HEK293 (cell line): ENCODE measurements around the gene ZNF141.
A peak's percentile ranks its signal among the peaks of the same experiment; 100 is the strongest.

Experiments
- GFI1B ChIP-seq: fragments of 450-650 bp; formaldehyde crosslinking; IDR thresholded peaks from 2 replicates; pipeline ENCODE4 v1.5.1; 2016; ENCODE audit warnings: missing biosample characterization, missing genetic modification characterization
- HOXA7 ChIP-seq: sonication (generic); formaldehyde crosslinking; IDR thresholded peaks from 2 replicates; pipeline ENCODE4 v1.8.1; 2022; ENCODE audit warnings: missing genetic modification reagents, borderline replicate concordance
- REPIN1 ChIP-seq: fragments of 450-650 bp; formaldehyde crosslinking; IDR thresholded peaks from 2 replicates; pipeline ENCODE4 v1.5.1; 2017; ENCODE audit warnings: missing biosample characterization, missing genetic modification characterization, low read depth
- YY1 ChIP-seq: fragments of 450-650 bp; formaldehyde crosslinking; IDR thresholded peaks from 2 replicates; pipeline ENCODE4 v1.5.1; 2018; ENCODE audit warnings: missing biosample characterization, missing genetic modification characterization
- ZBTB17 ChIP-seq: fragments of 450-650 bp; formaldehyde crosslinking; IDR thresholded peaks from 2 replicates; pipeline ENCODE4 v1.5.1; 2016; ENCODE audit warnings: missing biosample characterization, missing genetic modification characterization
- ZNF239 ChIP-seq: fragments of 450-650 bp; formaldehyde crosslinking; IDR thresholded peaks from 2 replicates; pipeline ENCODE4 v1.5.1; 2016; ENCODE audit warnings: missing biosample characterization, missing genetic modification characterization
- ZNF274 ChIP-seq, 2 experiments: fragments of 200-500 bp in 1 of 2; fragments of 450-650 bp in 1 of 2; sonication (Bioruptor generic) in 1 of 2; formaldehyde crosslinking in 1 of 2; IDR thresholded peaks; 2 replicates each; pipeline versions ENCODE4 v1.5.1 to v1.6.1; 2014 to 2016; ENCODE audit warnings: borderline replicate concordance in 1 of 2, inconsistent platforms in 1 of 2, low read length in 1 of 2, missing biosample characterization in 1 of 2, missing genetic modification characterization in 1 of 2
- ZNF394 ChIP-seq: fragments of 450-650 bp; formaldehyde crosslinking; IDR thresholded peaks from 2 replicates; pipeline ENCODE4 v1.5.1; 2016; ENCODE audit warnings: missing biosample characterization, missing genetic modification characterization, mild to moderate bottlenecking, moderate library complexity, borderline replicate concordance
- ZNF629 ChIP-seq: fragments of 450-650 bp; formaldehyde crosslinking; IDR thresholded peaks from 2 replicates; pipeline ENCODE4 v1.5.1; 2017; ENCODE audit warnings: missing biosample characterization, missing genetic modification characterization
- ZNF670 ChIP-seq: fragments of 450-650 bp; formaldehyde crosslinking; IDR thresholded peaks from 2 replicates; pipeline ENCODE4 v1.5.1; 2016; ENCODE audit warnings: missing biosample characterization, missing genetic modification characterization, low read depth
- ZNF785 ChIP-seq: fragments of 450-650 bp; formaldehyde crosslinking; IDR thresholded peaks from 2 replicates; pipeline ENCODE4 v1.5.1; 2016; ENCODE audit warnings: missing biosample characterization, missing genetic modification characterization
- TF ChIP-seq, protein P1 (sequence below): fragments of 450-650 bp; formaldehyde crosslinking; IDR thresholded peaks from 2 replicates; pipeline ENCODE4 v1.5.1; 2016; ENCODE audit warnings: missing biosample characterization, missing genetic modification characterization
- TF ChIP-seq, protein P2 (sequence below): fragments of 450-650 bp; formaldehyde crosslinking; IDR thresholded peaks from 2 replicates; pipeline ENCODE4 v1.5.1; 2016; ENCODE audit warnings: missing biosample characterization, missing genetic modification characterization
- TF ChIP-seq, protein P3 (sequence below): fragments of 450-650 bp; formaldehyde crosslinking; IDR thresholded peaks from 2 replicates; pipeline ENCODE4 v1.5.1; 2016; ENCODE audit warnings: missing biosample characterization, missing genetic modification characterization

DNA sequence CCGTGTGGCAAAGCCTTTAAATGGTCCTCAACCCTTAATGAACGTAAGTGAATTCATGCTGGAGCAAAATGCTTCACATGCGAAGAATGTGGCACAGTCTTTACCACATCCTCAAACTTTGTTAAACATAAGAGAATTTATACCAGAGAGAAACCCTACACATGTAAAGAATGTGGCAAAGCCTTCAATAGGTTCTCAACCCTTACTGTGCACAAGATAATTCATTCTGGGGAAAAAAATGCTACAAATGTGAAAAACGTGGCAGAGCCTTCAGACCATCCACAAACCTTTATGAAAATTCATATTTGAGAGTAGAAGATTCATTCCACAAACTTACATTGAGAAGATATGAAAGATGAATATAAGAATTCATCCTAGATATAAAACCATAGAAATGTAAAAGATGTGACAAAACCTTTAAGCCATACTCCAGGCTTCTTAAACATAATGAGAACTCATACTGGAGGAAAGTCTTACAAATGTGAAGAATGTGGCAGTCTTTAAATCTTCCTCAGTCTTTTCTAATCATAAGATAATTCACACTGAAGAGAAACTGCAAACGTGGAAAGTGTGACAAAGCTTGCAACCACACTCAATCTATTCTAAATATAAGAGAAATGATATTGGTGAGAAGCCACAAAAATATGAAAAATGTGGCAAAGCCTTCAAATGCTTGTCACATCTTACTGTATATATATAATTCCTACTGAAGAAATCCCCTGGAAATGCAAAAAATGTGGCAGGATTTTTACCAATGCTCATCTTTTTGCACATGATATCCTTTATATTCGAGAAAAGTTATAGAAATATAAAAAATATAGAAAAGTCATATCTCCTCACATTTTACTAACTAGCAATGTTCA lies 36.9 kb downstream of the ZNF141 start:
- no peak for TF ChIP-seq ZNF629 (tag by site-specific recombination)
- TF ChIP-seq ZNF670 (tag by site-specific recombination) = no peak
- TF ChIP-seq HOXA7 = no peak
- TF ChIP-seq ZNF785 (tag by site-specific recombination) = no peak
- TF ChIP-seq REPIN1 (tag by site-specific recombination) = no peak
- TF ChIP-seq ZNF394 = no peak
- TF ChIP-seq ZNF274 (IDR thresholded peaks at IDR 0.05; ENCODE audit: low read length) = peak; percentile 84; the same call in 1 of the 2 replicates
- 0 out of 2 replicates have a peak, but pooled peaks have one; percentile 56 for TF ChIP-seq ZNF274 (tag by site-specific recombination; IDR thresholded peaks at IDR 0.05; ENCODE audit: borderline replicate concordance)
- TF ChIP-seq, protein P1, sequence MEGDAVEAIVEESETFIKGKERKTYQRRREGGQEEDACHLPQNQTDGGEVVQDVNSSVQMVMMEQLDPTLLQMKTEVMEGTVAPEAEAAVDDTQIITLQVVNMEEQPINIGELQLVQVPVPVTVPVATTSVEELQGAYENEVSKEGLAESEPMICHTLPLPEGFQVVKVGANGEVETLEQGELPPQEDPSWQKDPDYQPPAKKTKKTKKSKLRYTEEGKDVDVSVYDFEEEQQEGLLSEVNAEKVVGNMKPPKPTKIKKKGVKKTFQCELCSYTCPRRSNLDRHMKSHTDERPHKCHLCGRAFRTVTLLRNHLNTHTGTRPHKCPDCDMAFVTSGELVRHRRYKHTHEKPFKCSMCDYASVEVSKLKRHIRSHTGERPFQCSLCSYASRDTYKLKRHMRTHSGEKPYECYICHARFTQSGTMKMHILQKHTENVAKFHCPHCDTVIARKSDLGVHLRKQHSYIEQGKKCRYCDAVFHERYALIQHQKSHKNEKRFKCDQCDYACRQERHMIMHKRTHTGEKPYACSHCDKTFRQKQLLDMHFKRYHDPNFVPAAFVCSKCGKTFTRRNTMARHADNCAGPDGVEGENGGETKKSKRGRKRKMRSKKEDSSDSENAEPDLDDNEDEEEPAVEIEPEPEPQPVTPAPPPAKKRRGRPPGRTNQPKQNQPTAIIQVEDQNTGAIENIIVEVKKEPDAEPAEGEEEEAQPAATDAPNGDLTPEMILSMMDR = no peak
- TF ChIP-seq, protein P2, sequence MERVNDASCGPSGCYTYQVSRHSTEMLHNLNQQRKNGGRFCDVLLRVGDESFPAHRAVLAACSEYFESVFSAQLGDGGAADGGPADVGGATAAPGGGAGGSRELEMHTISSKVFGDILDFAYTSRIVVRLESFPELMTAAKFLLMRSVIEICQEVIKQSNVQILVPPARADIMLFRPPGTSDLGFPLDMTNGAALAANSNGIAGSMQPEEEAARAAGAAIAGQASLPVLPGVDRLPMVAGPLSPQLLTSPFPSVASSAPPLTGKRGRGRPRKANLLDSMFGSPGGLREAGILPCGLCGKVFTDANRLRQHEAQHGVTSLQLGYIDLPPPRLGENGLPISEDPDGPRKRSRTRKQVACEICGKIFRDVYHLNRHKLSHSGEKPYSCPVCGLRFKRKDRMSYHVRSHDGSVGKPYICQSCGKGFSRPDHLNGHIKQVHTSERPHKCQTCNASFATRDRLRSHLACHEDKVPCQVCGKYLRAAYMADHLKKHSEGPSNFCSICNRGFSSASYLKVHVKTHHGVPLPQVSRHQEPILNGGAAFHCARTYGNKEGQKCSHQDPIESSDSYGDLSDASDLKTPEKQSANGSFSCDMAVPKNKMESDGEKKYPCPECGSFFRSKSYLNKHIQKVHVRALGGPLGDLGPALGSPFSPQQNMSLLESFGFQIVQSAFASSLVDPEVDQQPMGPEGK = no peak
- no peak for TF ChIP-seq ZBTB17 (tag by site-specific recombination)
- TF ChIP-seq, protein P3, sequence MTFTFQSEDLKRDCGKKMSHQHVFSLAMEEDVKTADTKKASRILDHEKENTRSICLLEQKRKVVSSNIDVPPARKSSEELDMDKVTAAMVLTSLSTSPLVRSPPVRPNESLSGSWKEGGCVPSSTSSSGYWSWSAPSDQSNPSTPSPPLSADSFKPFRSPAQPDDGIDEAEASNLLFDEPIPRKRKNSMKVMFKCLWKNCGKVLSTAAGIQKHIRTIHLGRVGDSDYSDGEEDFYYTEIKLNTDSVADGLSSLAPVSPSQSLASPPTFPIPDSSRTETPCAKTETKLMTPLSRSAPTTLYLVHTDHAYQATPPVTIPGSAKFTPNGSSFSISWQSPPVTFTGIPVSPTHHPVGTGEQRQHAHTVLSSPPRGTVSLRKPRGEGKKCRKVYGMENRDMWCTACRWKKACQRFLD (tag by site-specific recombination) = no peak
- TF ChIP-seq YY1 = no peak
- TF ChIP-seq ZNF239 = no peak
- no peak for TF ChIP-seq GFI1B
